ENCODE results near the gene COLEC12.
A peak's percentile ranks its signal among the peaks of the same experiment; 100 is the strongest.

COLEC12 gene

GRCh38 chr18:495452-495851 lies 5.0 kb downstream of the COLEC12 start:
- Mint-ChIP-seq H3K9me3 (no peaks in the 10 kb centered on the region), H3K27ac (no peak overlapping the region), H3K4me1 (peaks cover 8% of the 10 kb centered on the region), H3K27me3 (peaks cover 29% of the 10 kb centered on the region), H3K36me3 (no peaks in the 10 kb centered on the region), H3K4me3 (no peak overlapping the region)
- DNase-seq = no peak
- CTCF ChIA-PET = interaction anchor here (1.2 to 2.0 kb wide), 2 partner anchors 23 to 122 kb away, joined by 3 to 5 read pairs; no protein-coding TSS in a partner anchor

GRCh38 chr18:495017-495416 lies 5.5 kb downstream of the COLEC12 start:
- peaks cover 29% of the 10 kb centered on the region for H3K27me3 Mint-ChIP-seq
- CTCF ChIA-PET = interaction anchor here (1.2 to 2.0 kb wide), 2 partner anchors 24 to 123 kb away, joined by 3 to 5 read pairs; no protein-coding TSS in a partner anchor
- no peak overlapping the region for H3K4me3 Mint-ChIP-seq
- no peaks in the 10 kb centered on the region for H3K9me3 Mint-ChIP-seq
- no peak overlapping the region for H3K27ac Mint-ChIP-seq
- H3K4me1 Mint-ChIP-seq = peaks cover 8% of the 10 kb centered on the region
- no peak for DNase-seq
- no peaks in the 10 kb centered on the region for H3K36me3 Mint-ChIP-seq

DNA sequence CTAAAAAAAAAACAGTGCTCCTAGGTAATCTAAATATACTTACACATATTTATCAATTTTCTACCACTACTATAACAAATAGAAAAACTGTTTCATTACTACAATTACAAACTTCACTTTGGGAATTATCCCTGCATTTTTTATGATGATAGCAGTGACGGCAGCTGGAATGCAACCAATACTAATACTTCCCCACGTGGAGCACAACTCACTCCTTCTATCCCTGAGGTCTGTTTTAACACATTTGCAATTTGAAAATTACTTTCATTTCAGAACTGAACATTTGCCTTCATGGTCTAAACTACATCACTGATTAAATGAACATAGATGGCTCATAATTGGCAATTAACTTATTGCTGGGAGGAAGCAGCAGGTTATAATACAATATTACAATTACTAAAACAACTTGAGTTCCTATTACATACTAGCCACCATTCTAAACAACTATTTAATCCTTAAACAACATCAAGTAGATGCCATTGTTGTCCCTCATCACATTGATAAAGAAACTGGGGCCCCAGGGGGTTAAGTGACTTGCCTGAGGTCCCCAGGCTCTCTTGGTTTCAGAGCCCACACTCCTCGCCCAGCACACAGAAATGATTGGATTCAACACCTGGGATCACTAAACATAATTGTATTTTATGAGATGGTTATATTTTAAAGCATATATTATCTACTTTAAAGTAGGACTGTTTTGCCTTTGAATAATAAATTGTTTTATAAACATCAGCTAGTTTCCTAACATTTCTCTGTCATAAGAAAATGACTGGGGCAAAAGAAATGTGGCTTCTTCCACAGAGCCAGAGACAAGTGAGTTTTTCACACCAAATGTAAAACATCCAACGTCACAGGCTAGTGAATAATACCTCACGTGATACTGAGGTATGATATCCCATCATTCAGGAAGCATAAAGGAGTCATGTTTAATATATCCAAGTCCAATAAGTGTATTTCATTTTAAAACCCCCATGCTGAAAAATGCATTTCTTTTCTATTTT lies 6.2 kb downstream of the COLEC12 start:
- H3K36me3 Mint-ChIP-seq = no peaks in the 10 kb centered on the region
- no peak overlapping the region for H3K27ac Mint-ChIP-seq
- no peak for DNase-seq
- peaks cover 23% of the 10 kb centered on the region for H3K27me3 Mint-ChIP-seq
- H3K4me3 Mint-ChIP-seq = no peak overlapping the region
- H3K4me1 Mint-ChIP-seq = peaks cover 2% of the 10 kb centered on the region
- CTCF ChIA-PET = interaction anchor here (2.0 kb wide), 1 partner anchor 24 kb away, joined by 5 read pairs; no protein-coding TSS in a partner anchor
- H3K9me3 Mint-ChIP-seq = no peaks in the 10 kb centered on the region

DNA sequence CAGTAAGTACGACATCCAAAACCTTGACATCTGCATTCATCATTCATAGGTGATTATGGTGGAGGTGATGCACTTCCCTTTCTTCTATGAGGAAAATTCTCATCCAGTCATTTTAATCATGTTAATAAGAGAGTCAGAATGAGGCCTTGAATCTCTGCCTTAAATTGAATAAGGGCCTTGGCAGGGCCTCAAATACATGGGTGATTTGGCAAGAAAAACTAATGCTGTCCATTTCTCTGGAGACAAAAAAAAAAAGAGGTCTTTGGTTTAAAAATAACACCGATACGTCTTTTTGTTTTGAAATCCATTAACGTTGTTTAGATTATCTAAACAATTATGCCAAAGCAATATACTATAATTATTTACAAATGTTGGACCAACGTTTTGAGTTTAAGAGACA lies 8.1 kb downstream of the COLEC12 start:
- Mint-ChIP-seq H3K9me3 (no peaks in the 10 kb centered on the region), H3K4me1 (no peaks in the 10 kb centered on the region), H3K27me3 (peaks cover 6% of the 10 kb centered on the region), H3K36me3 (no peaks in the 10 kb centered on the region), H3K4me3 (no peak overlapping the region), H3K27ac (no peak overlapping the region)
- CTCF ChIA-PET = no interaction called here
- DNase-seq = no peak

DNA sequence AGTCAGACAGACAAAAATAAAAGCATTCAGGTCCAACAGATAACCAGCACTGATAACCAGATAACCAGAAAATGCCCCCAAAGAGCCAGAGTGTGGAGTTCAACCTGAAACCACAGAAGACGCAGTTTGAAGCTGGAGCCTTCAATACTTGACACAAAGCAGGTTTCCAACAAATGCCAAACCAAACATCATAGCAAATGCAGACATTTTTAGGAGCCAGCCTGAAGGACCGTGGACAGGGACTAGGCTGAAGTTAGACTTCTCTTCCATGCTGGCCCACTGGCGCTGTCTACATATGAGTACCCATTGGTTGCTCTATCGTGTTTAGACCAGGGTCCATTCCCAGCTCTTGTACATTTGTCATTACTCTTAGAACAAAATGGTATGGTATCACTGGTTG lies 9.9 kb downstream of the COLEC12 start:
- no peaks in the 10 kb centered on the region for H3K4me1 Mint-ChIP-seq
- H3K27me3 Mint-ChIP-seq = peaks cover 3% of the 10 kb centered on the region
- H3K4me3 Mint-ChIP-seq = no peak overlapping the region
- no peaks in the 10 kb centered on the region for H3K9me3 Mint-ChIP-seq
- DNase-seq = no peak
- no peaks in the 10 kb centered on the region for H3K36me3 Mint-ChIP-seq
- CTCF ChIA-PET = no interaction called here
- H3K27ac Mint-ChIP-seq = no peak overlapping the region

GRCh38 chr18:490024-490366 lies 10.5 kb downstream of the COLEC12 start:
- H3K27ac Mint-ChIP-seq = no peak overlapping the region
- CTCF ChIA-PET = no interaction called here
- no peaks in the 10 kb centered on the region for H3K9me3 Mint-ChIP-seq
- no peaks in the 10 kb centered on the region for H3K4me1 Mint-ChIP-seq
- H3K27me3 Mint-ChIP-seq = peaks cover 3% of the 10 kb centered on the region
- DNase-seq = no peak
- H3K36me3 Mint-ChIP-seq = no peaks in the 10 kb centered on the region
- H3K4me3 Mint-ChIP-seq = no peak overlapping the region

- Mint-ChIP-seq H3K27me3 (peaks cover 3% of the 10 kb centered on the region), H3K9me3 (no peaks in the 10 kb centered on the region)
- CTCF ChIA-PET = no interaction called here
These were observed 11.1 kb downstream of the COLEC12 start for GRCh38 chr18:489244-490023.

GRCh38 chr18:486929-487740 lies 13.4 kb downstream of the COLEC12 start:
- no peaks in the 10 kb centered on the region for H3K36me3 Mint-ChIP-seq
- CTCF ChIA-PET = no interaction called here
- no peaks in the 10 kb centered on the region for H3K4me1 Mint-ChIP-seq
- H3K27me3 Mint-ChIP-seq = peaks cover 3% of the 10 kb centered on the region
- no peak for DNase-seq
- no peaks in the 10 kb centered on the region for H3K9me3 Mint-ChIP-seq
- H3K4me3 Mint-ChIP-seq = no peak overlapping the region
- no peak overlapping the region for H3K27ac Mint-ChIP-seq

More at GRCh38 chr18:489244-490023, 11.1 kb downstream of the COLEC12 start:
- Mint-ChIP-seq H3K36me3 (no peaks in the 10 kb centered on the region), H3K4me3 (no peak overlapping the region), H3K4me1 (no peaks in the 10 kb centered on the region), H3K27ac (no peak overlapping the region)
- no peak for DNase-seq

- DNase-seq = no peak
- no peak overlapping the region for H3K4me3 Mint-ChIP-seq
- H3K4me1 Mint-ChIP-seq = no peaks in the 10 kb centered on the region
- CTCF ChIA-PET = no interaction called here
- no peaks in the 10 kb centered on the region for H3K36me3 Mint-ChIP-seq
- H3K27ac Mint-ChIP-seq = no peak overlapping the region
- H3K27me3 Mint-ChIP-seq = peaks cover 2% of the 10 kb centered on the region
- H3K9me3 Mint-ChIP-seq = no peaks in the 10 kb centered on the region
These were observed 15.6 kb downstream of the COLEC12 start for GRCh38 chr18:484749-485464.

- H3K36me3 Mint-ChIP-seq = no peaks in the 10 kb centered on the region
- no peak for DNase-seq
- peaks cover 11% of the 10 kb centered on the region for H3K27me3 Mint-ChIP-seq
- H3K4me1 Mint-ChIP-seq = no peaks in the 10 kb centered on the region
- H3K27ac Mint-ChIP-seq = no peak overlapping the region
- H3K9me3 Mint-ChIP-seq = no peaks in the 10 kb centered on the region
- CTCF ChIA-PET = no interaction called here
- no peak overlapping the region for H3K4me3 Mint-ChIP-seq
These were observed 21.8 kb downstream of the COLEC12 start for GRCh38 chr18:478681-479080.

DNA sequence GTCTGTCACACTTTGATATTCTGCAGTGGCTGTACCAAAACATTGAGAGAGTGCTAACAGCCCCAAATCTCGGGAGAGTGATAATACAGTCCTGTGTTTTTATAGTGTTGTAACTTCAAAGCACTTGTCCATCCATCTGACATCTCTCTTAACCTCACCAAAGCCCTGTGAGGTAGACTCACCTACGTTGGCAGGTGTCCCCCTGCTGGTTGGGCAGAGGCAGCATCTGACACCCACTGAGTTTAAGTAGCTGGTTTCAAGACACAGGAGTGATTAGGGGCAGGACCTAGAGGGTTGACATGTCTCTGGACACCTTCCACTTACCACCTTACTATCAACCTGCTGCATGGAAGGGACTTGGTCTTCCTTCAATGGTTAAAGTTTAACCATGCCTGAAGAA lies 22.9 kb downstream of the COLEC12 start:
- H3K4me3 Mint-ChIP-seq = no peak overlapping the region
- peak; percentile 30 for DNase-seq
- no peak overlapping the region for H3K27ac Mint-ChIP-seq
- peaks cover 15% of the 10 kb centered on the region for H3K27me3 Mint-ChIP-seq
- no peaks in the 10 kb centered on the region for H3K4me1 Mint-ChIP-seq
- no peaks in the 10 kb centered on the region for H3K36me3 Mint-ChIP-seq
- no peaks in the 10 kb centered on the region for H3K9me3 Mint-ChIP-seq
- CTCF ChIA-PET = interaction anchor here (1.0 kb wide), 1 partner anchor 121 kb away, joined by 3 read pairs; no protein-coding TSS in a partner anchor

DNA sequence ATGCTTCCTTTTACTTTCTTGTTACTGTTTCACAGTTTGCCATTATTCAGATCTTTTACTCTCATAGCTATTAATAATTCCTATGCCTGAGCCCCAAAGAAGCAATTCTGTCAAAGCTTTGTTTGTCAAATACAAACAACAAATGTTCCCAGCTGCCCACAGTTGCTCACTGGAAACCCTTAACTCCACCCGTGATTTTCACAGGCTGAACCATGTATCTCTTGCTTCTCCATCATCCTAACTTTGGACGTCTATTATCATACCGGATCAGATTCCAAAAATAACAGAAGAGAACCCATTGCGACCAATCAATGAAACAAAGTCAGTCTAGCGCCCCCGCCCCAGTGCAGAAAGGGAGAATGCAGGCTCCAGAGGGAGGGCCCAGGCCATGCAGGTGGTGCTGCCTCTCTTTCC lies 24.2 kb downstream of the COLEC12 start:
- no peak overlapping the region for H3K4me3 Mint-ChIP-seq
- H3K36me3 Mint-ChIP-seq = no peaks in the 10 kb centered on the region
- CTCF ChIA-PET = interaction anchor here (1.5 kb wide), 1 partner anchor 241 kb away, joined by 3 read pairs; no protein-coding TSS in a partner anchor
- peaks cover 15% of the 10 kb centered on the region for H3K27me3 Mint-ChIP-seq
- no peaks in the 10 kb centered on the region for H3K4me1 Mint-ChIP-seq
- H3K9me3 Mint-ChIP-seq = no peaks in the 10 kb centered on the region
- H3K27ac Mint-ChIP-seq = no peak overlapping the region
- no peak for DNase-seq

- no peak for DNase-seq
- peaks cover 15% of the 10 kb centered on the region for H3K27me3 Mint-ChIP-seq
- H3K27ac Mint-ChIP-seq = no peak overlapping the region
- no peaks in the 10 kb centered on the region for H3K36me3 Mint-ChIP-seq
- CTCF ChIA-PET = interaction anchor here (1.5 kb wide), 1 partner anchor 240 kb away, joined by 3 read pairs; no protein-coding TSS in a partner anchor
- H3K4me1 Mint-ChIP-seq = no peaks in the 10 kb centered on the region
- no peaks in the 10 kb centered on the region for H3K9me3 Mint-ChIP-seq
- no peak overlapping the region for H3K4me3 Mint-ChIP-seq
These were observed 25.1 kb downstream of the COLEC12 start for GRCh38 chr18:475202-476031.
